DOHH2 (cell line): Measurements from ENCODE around the gene CCNI.

Experiments
- H3F3A ChIP-seq: fragments of 200-600 bp; sonication (generic), shearing (Covaris generic); 2 replicates; pipeline ENCODE4 v1.6.0; 2016; ENCODE audit warnings: antibody characterized with exemption, mild to moderate bottlenecking; ENCODE audit not compliant: control insufficient read depth, insufficient read depth
- H3K27ac ChIP-seq: fragments of 200-600 bp; sonication (generic); 2 replicates; pipeline ENCODE4 v1.5.1; 2014; ENCODE audit warnings: low read depth, mild to moderate bottlenecking, low read length, moderate library complexity
- H3K27me3 ChIP-seq: fragments of 200-600 bp; sonication (generic); 2 replicates; pipeline ENCODE4 v1.6.1; 2014; ENCODE audit warnings: mild to moderate bottlenecking, low read length, mixed read lengths; ENCODE audit not compliant: control insufficient read depth
- H3K36me3 ChIP-seq: fragments of 200-600 bp; sonication (generic); 2 replicates; pipeline ENCODE4 v1.6.1; 2014; ENCODE audit warnings: mild to moderate bottlenecking, low read length, moderate library complexity, mixed read lengths; ENCODE audit not compliant: control insufficient read depth
- H3K4me1 ChIP-seq: fragments of 200-600 bp; sonication (generic); 2 replicates; pipeline ENCODE4 v1.6.1; 2014; ENCODE audit warnings: mild to moderate bottlenecking, low read length, mixed read lengths; ENCODE audit not compliant: control insufficient read depth
- H3K4me2 ChIP-seq: fragments of 200-600 bp; sonication (generic); 2 replicates; pipeline ENCODE4 v1.6.0; 2014; ENCODE audit warnings: mild to moderate bottlenecking, low read length, moderate library complexity
- H3K4me3 ChIP-seq: fragments of 200-600 bp; sonication (generic); 2 replicates; pipeline ENCODE4 v1.5.1; 2014; ENCODE audit warnings: mild to moderate bottlenecking, low read length, mixed read lengths
- H3K79me2 ChIP-seq: fragments of 200-600 bp; sonication (generic); 2 replicates; pipeline ENCODE4 v1.6.1; 2014; ENCODE audit warnings: mild to moderate bottlenecking, low read length, mixed read lengths; ENCODE audit not compliant: control insufficient read depth
- H3K9me2 ChIP-seq: fragments of 200-600 bp; sonication (generic); replicated peaks from 2 replicates; pipeline ENCODE4 v1.6.1; 2014; ENCODE audit warnings: mild to moderate bottlenecking, low read length, mixed read lengths; ENCODE audit not compliant: control insufficient read depth
- H3K9me3 ChIP-seq: fragments of 200-600 bp; sonication (generic); 2 replicates; pipeline ENCODE4 v1.6.1; 2014; ENCODE audit warnings: antibody characterized with exemption, low read length, mixed read lengths; ENCODE audit not compliant: control insufficient read depth, insufficient read depth
- H4K20me1 ChIP-seq: fragments of 200-600 bp; sonication (generic); 2 replicates; pipeline ENCODE4 v1.6.0; 2014; ENCODE audit warnings: low read depth, mild to moderate bottlenecking, antibody characterized with exemption, low read length, moderate library complexity; ENCODE audit not compliant: control insufficient read depth, insufficient read depth
- EZH2phosphoT487 ChIP-seq: fragments of 200-600 bp; sonication (generic); IDR thresholded peaks from 2 replicates; pipeline ENCODE4 v1.6.1; 2017; ENCODE audit warnings: borderline replicate concordance, mild to moderate bottlenecking, antibody characterized with exemption, low read length, moderate library complexity, mixed read lengths
- TF ChIP-seq, protein P1 (sequence below): fragments of 200-600 bp; sonication (generic); IDR thresholded peaks from one replicate; pipeline ENCODE4 v1.5.1; 2014; ENCODE audit warnings: antibody characterized with exemption, mild to moderate bottlenecking, low read depth, low read length; ENCODE audit not compliant: poor library complexity, severe bottlenecking

CCNI gene

DNA sequence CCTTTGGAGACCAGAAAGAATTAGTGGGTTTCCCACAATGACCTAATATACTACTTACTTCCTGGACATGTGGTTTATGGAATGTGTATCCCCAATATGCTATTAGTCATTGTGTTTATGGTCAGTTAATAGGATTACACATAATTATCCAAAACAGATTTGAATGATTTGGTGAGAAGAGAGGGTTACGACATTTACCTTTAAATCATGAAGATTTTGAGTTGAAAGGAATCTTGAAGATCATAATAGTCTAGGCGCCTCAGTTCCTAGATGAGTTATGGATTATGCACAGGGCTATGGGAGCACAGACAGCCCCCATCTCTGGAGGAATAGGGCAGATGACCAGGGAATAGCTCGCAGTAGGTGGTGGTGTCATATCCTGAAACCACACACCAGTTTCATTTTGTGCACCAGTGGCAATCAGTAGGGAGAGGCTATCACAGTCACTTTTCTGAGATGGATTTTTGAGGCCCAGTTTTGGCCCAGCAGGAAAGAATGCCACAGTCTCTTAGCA, 64.9 kb downstream of the CCNI start:
- H3K4me1 ChIP-seq, result no peaks in the 10 kb centered on the region
- no peaks in the 10 kb centered on the region for H3K9me3 ChIP-seq
- no peak overlapping the region for H3K4me2 ChIP-seq
- H3F3A ChIP-seq, result no peaks in the 10 kb centered on the region
- H4K20me1 ChIP-seq, result no peaks in the 10 kb centered on the region
- H3K27me3 ChIP-seq, result no peaks in the 10 kb centered on the region
- H3K79me2 ChIP-seq, result no peaks in the 10 kb centered on the region
- H3K36me3 ChIP-seq, result peaks cover 42% of the 10 kb centered on the region
- no peak overlapping the region for H3K27ac ChIP-seq
- TF ChIP-seq EZH2phosphoT487, result no peak
- TF ChIP-seq, protein P1, sequence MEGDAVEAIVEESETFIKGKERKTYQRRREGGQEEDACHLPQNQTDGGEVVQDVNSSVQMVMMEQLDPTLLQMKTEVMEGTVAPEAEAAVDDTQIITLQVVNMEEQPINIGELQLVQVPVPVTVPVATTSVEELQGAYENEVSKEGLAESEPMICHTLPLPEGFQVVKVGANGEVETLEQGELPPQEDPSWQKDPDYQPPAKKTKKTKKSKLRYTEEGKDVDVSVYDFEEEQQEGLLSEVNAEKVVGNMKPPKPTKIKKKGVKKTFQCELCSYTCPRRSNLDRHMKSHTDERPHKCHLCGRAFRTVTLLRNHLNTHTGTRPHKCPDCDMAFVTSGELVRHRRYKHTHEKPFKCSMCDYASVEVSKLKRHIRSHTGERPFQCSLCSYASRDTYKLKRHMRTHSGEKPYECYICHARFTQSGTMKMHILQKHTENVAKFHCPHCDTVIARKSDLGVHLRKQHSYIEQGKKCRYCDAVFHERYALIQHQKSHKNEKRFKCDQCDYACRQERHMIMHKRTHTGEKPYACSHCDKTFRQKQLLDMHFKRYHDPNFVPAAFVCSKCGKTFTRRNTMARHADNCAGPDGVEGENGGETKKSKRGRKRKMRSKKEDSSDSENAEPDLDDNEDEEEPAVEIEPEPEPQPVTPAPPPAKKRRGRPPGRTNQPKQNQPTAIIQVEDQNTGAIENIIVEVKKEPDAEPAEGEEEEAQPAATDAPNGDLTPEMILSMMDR, result no peak
- no peak overlapping the region for H3K4me3 ChIP-seq
- no peaks in the 10 kb centered on the region for H3K9me2 ChIP-seq

DNA sequence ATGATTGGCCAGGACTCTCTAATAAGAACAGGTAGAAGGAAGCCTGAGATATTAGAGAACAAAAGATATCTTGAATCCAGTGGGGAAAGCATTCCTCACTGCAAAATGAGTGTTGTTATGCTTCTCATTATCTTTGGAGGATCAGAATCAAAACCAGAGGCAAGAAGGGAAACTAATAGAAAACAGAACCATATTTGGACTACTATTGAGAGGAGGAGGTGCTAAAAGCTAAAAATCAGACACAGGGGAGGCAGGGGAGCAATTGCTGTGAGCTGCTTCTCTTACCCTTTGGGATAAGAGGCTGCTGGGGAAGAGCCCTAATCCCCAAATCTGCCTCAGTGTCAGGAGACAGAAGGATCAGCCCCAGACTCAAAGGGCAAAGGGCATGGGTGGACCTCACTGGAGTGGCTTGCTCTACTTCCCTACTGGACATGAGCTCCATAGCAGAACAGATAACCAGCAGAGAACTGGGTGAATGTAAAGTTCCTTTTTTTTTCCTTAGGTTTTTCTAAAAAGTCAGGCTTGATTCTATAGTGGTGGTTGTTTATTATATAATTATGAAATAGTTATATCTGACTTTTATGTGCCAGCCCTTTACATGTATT, 66.2 kb downstream of the CCNI start:
- no peak overlapping the region for H3K4me2 ChIP-seq
- no peak overlapping the region for H3K4me3 ChIP-seq
- no peaks in the 10 kb centered on the region for H3K4me1 ChIP-seq
- H3K9me3 ChIP-seq, result no peaks in the 10 kb centered on the region
- TF ChIP-seq, protein P1, result no peak
- TF ChIP-seq EZH2phosphoT487, result no peak
- H3K36me3 ChIP-seq, result peaks cover 35% of the 10 kb centered on the region
- H4K20me1 ChIP-seq, result no peaks in the 10 kb centered on the region
- H3F3A ChIP-seq, result no peaks in the 10 kb centered on the region
- H3K79me2 ChIP-seq, result no peaks in the 10 kb centered on the region
- no peaks in the 10 kb centered on the region for H3K9me2 ChIP-seq
- no peak overlapping the region for H3K27ac ChIP-seq
- H3K27me3 ChIP-seq, result no peaks in the 10 kb centered on the region

DNA sequence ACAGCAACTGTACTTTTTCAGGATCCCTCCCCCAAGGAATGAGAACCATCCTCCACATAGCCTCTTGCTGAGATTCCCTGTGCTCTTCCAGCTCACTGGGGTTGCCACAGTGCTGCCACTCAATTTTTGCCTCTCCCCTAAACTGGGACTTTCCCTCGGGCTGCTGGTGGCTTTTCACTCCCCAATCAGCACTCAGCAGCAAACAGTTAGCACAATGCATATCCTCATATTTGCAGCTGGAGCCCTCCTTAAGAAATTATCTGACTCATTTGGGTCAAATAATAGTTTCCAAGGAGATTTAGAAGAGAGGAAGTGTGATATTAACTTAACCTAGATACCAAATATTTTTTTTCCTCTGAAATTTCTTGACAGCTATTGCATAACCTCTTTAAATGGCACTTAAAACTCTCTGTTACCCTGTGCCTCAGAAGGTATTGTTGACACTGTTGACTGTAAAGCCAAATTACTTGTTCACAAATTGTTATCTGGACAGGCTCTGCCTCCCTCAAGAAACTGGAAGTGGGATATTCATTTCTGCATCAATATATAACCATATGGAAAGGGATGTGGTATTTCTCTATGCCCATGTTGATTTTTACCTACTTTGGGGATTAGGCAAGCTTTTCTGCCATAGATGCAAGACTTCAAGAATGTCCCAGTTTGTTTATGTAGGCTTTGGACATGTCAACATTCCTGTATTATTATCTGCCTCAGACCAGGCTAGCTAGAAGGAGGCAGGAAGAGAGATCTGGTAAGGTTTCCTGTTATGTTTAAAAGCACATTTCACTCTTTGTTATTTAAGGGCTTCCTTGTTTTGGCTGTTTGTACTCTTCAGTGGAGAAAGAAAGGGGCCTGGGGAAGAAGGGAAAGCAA, 68.2 kb downstream of the CCNI start:
- Histone ChIP-seq H3K9me2 (no peaks in the 10 kb centered on the region), H3K27ac (no peak overlapping the region), H3F3A (no peaks in the 10 kb centered on the region), H4K20me1 (no peaks in the 10 kb centered on the region), H3K4me1 (no peaks in the 10 kb centered on the region), H3K4me3 (no peak overlapping the region), H3K36me3 (peaks cover 31% of the 10 kb centered on the region), H3K79me2 (no peaks in the 10 kb centered on the region), H3K4me2 (no peak overlapping the region), H3K27me3 (no peaks in the 10 kb centered on the region), H3K9me3 (no peaks in the 10 kb centered on the region)
- TF ChIP-seq, protein P1, result no peak
- TF ChIP-seq EZH2phosphoT487, result no peak
